B cell (primary cell): ENCODE data around the gene NCKAP5L. TPM values are rescaled to one million over a fixed set of nuclear protein-coding genes. Genes with fewer than 3 reads are reported as not detected.

Experiments used
- ATAC-seq: fragments of 200-7000 bp; cut with Tn5 transposase; one replicate; pipeline ENCODE4 v1.10.0; 2021; ENCODE audit warnings: low read depth, mild to moderate bottlenecking, moderate number of reproducible peaks, moderate library complexity
- CTCF ChIA-PET: fragments of 350-600 bp; sonication (Branson Sonifier 250); formaldehyde crosslinking; loops from one replicate; lab custom pipeline; 2021; ENCODE audit warnings: antibody characterized with exemption, inconsistent platforms; lab: Charles Lee
- POLR2A ChIA-PET: fragments of 350-600 bp; sonication (Branson Sonifier 250); formaldehyde crosslinking; loops from one replicate; lab custom pipeline; 2021; ENCODE audit warnings: antibody characterized with exemption; lab: Charles Lee
- DNase-seq: peaks from one replicate; pipeline ENCODE4 v3.0.0; 2013
- H2AFZ ChIP-seq: 2 replicates; pipeline ENCODE4 v1.6.1; 2012; ENCODE audit warnings: mild to moderate bottlenecking, low read depth, low read length; ENCODE audit not compliant: insufficient read depth, poor library complexity, severe bottlenecking
- H3K27ac ChIP-seq, 2 donors: 1 replicate in 1 of 2; 2 replicates in 1 of 2; pipeline ENCODE4 v1.5.1; 2012 to 2013; ENCODE audit warnings: low read length in 2 of 2, mild to moderate bottlenecking in 2 of 2, moderate library complexity in 1 of 2
- H3K27me3 ChIP-seq, 4 experiments: fragments of 200-600 bp in 1 of 4; sonication (generic) in 1 of 4; replicated peaks in 1 of 4; 1 replicate in 2 of 4; 2 replicates in 2 of 4; pipeline versions ENCODE4 v1.6.1 to v1.7.0; 2013 to 2016; ENCODE audit warnings: low read length in 3 of 4, mild to moderate bottlenecking in 2 of 4, mixed read lengths in 1 of 4, moderate library complexity in 1 of 4; ENCODE audit not compliant: insufficient read depth in 4 of 4, control insufficient read depth in 3 of 4; ENCODE audit errors: control extremely low read depth in 1 of 4
- H3K36me3 ChIP-seq, 2 experiments: replicated peaks in 1 of 2; 1 replicate in 1 of 2; 2 replicates in 1 of 2; pipeline versions ENCODE4 v1.6.1 to v1.7.1; 2013; ENCODE audit warnings: low read length in 1 of 2; ENCODE audit not compliant: insufficient read depth in 2 of 2, control insufficient read depth in 1 of 2; ENCODE audit errors: control extremely low read depth in 1 of 2, extremely low read depth in 1 of 2
- H3K4me1 ChIP-seq, 2 donors: fragments of 200-600 bp in 1 of 2; sonication (generic) in 1 of 2; 1 replicate in 1 of 2; 2 replicates in 1 of 2; pipeline versions ENCODE4 v1.5.1 to v1.6.1; 2013 to 2017; ENCODE audit warnings: low read length in 2 of 2; ENCODE audit not compliant: control insufficient read depth in 2 of 2, insufficient read depth in 2 of 2
- H3K4me2 ChIP-seq: replicated peaks from 2 replicates; pipeline ENCODE3; 2012; ENCODE audit warnings: mild to moderate bottlenecking, low read depth, low read length; ENCODE audit not compliant: poor library complexity, severe bottlenecking
- H3K4me3 ChIP-seq, 5 experiments: fragments of 200-600 bp in 1 of 5; sonication (generic) in 1 of 5; 1 replicate in 3 of 5; 2 replicates in 2 of 5; pipeline versions ENCODE4 v1.5.1 to v1.7.0; 2011 to 2016; ENCODE audit warnings: low read length in 4 of 5, mild to moderate bottlenecking in 4 of 5, low read depth in 2 of 5, control low read depth in 1 of 5, moderate library complexity in 1 of 5; ENCODE audit not compliant: insufficient read depth in 1 of 5; ENCODE audit errors: control extremely low read depth in 1 of 5, extremely low read depth in 1 of 5
- H3K79me2 ChIP-seq: fragments of 200-600 bp; sonication (generic); one replicate; pipeline ENCODE4 v1.6.0; 2016; ENCODE audit warnings: low read length; ENCODE audit not compliant: control insufficient read depth, insufficient read depth
- H3K9ac ChIP-seq: fragments of 200-600 bp; sonication (generic); 2 replicates; pipeline ENCODE4 v1.6.1; 2017; ENCODE audit warnings: mild to moderate bottlenecking, low read length, moderate library complexity
- H3K9me3 ChIP-seq, 3 donors: one replicate each; pipeline versions ENCODE4 v1.6.1 to v1.7.1; 2013; ENCODE audit warnings: low read length in 2 of 3; ENCODE audit not compliant: control insufficient read depth in 2 of 3, insufficient read depth in 1 of 3; ENCODE audit errors: control extremely low read depth in 1 of 3
- H4K20me1 ChIP-seq: 2 replicates; pipeline ENCODE4 v1.6.0; 2012; ENCODE audit warnings: mild to moderate bottlenecking, low read length; ENCODE audit not compliant: insufficient read depth, control insufficient read depth, poor library complexity, severe bottlenecking
- H3K27ac Mint-ChIP-seq: one replicate; pipeline ENCODE4 v1.8.0; 2021; ENCODE audit warnings: mixed read lengths
- H3K27me3 Mint-ChIP-seq: one replicate; pipeline ENCODE4 v1.8.0; 2021; ENCODE audit warnings: mixed read lengths
- H3K4me1 Mint-ChIP-seq: one replicate; pipeline ENCODE4 v1.8.0; 2021; ENCODE audit warnings: mixed read lengths
- H3K4me3 Mint-ChIP-seq: one replicate; pipeline ENCODE4 v1.8.0; 2021; ENCODE audit warnings: mixed read lengths
- H3K9me3 Mint-ChIP-seq: one replicate; pipeline ENCODE4 v1.8.0; 2022; ENCODE audit warnings: mixed read lengths; ENCODE audit not compliant: insufficient read depth
- EZH2 ChIP-seq: IDR thresholded peaks from 2 replicates; pipeline ENCODE4 v1.6.1; 2012; ENCODE audit warnings: borderline replicate concordance, low read depth, mild to moderate bottlenecking, moderate library complexity, low read length; ENCODE audit not compliant: insufficient read depth, poor library complexity, severe bottlenecking
- WGBS: methylation state at CpG from one replicate; pipeline ENCODE4 v1.1.5; 2013; ENCODE audit warnings: missing lambda C conversion rate; ENCODE audit not compliant: insufficient coverage; 5-methylcytosine and 5-hydroxymethylcytosine counted together
- intact Hi-C: fragments of 100-400 bp; cut with micrococcal nuclease; formaldehyde crosslinking; loops from one replicate; pipeline ENCODE4 v1.10.0; 2022
- polyA plus RNA-seq: library from polyadenylated mRNA; depleted of rRNA; stranded (reverse); fragments of >200 nt; gene quantifications from 2 replicates; pipeline ENCODE4 v1.2.3, GENCODE V29; 2012
- total RNA-seq, 2 donors: library from RNA; stranded (reverse); fragments of 120-200 nt in 1 of 2; gene quantifications; 1 replicate in 1 of 2; 2 replicates in 1 of 2; pipeline versions ENCODE4 v1.2.3 to v1.2.4, GENCODE V29; 2013 to 2022
- TF ChIP-seq, protein P1 (sequence below): fragments of 200-600 bp; IDR thresholded peaks from one replicate; pipeline ENCODE4 v1.8.0; 2022; ENCODE audit warnings: antibody characterized with exemption, mild to moderate bottlenecking

The NCKAP5L gene
- total and polyA plus RNA-seq, 2 donors (not counting 1 experiment from before 2014, with no cell fraction given) = 3.2 to 13.2 TPM

DNA sequence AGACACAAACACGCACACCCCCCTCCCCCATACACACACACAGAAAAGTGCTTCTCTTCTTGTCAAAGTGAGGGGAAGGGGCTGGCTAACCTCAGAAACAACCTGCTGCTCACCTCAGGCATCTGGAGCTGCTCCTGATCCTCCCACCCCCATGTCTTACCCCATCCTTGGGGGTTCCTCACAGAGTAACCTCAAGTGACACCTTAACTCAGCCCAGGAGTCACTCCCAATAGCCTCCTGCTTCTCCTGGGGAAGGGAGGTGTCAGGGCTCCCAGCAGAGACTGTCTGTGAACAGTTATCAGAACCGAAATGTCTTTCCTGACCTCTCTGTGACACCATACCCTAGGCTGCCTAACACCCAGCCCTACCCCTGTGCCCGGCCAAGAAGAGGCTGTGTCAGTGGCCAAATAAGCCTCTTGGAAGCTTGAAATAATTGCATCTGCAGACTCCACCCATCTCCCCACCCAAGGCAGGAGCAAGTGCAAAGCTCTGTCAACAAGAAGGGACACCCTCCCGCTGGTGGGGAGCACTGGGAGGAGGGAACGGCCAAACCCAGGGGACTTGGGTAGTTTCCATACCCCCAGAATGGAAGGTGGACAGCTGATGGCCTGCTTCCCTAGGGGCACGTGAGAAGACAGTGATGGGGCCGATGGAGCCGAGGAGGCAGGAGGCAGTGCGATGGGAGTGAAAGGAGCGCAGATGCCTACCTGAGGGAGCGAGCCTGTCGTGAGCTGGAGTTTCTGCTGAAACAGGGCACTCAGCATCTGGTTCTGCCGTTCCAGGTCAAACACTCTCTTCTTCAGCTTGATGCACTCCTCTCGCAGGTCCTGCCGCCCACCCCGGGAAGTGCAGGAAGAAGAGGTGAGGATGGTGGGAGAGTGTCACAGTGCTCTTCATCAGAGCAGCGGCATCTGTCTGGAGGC is 26.8 kb downstream of the NCKAP5L start:
- ChIA-PET POLR2A (no interaction called here), CTCF (interaction anchor here (1.7 kb wide), 1 partner anchor 24 kb away, joined by 4 read pairs; no protein-coding TSS in a partner anchor)
- no peaks in the 10 kb centered on the region for H4K20me1 ChIP-seq
- H3K36me3 ChIP-seq = peaks cover 0 to 26% of the 10 kb centered on the region in 2 experiments
- H3K4me3 ChIP-seq = no peak overlapping the region
- H3K9ac ChIP-seq = no peak overlapping the region
- no peak overlapping the region for H3K4me2 ChIP-seq
- no peak overlapping the region for H3K27ac ChIP-seq
- no peaks in the 10 kb centered on the region for H3K27me3 ChIP-seq
- Mint-ChIP-seq H3K9me3 (no peaks in the 10 kb centered on the region), H3K4me3 (no peak overlapping the region), H3K4me1 (no peaks in the 10 kb centered on the region), H3K27me3 (no peaks in the 10 kb centered on the region), H3K27ac (no peak overlapping the region)
- no peaks in the 10 kb centered on the region for H3K9me3 ChIP-seq
- no peak overlapping the region for H2AFZ ChIP-seq
- H3K4me1 ChIP-seq = no peaks in the 10 kb centered on the region
- 97% methylated on average over 15 of the region's 17 CpGs for WGBS
- TF ChIP-seq EZH2 = no peak
- TF ChIP-seq, protein P1, sequence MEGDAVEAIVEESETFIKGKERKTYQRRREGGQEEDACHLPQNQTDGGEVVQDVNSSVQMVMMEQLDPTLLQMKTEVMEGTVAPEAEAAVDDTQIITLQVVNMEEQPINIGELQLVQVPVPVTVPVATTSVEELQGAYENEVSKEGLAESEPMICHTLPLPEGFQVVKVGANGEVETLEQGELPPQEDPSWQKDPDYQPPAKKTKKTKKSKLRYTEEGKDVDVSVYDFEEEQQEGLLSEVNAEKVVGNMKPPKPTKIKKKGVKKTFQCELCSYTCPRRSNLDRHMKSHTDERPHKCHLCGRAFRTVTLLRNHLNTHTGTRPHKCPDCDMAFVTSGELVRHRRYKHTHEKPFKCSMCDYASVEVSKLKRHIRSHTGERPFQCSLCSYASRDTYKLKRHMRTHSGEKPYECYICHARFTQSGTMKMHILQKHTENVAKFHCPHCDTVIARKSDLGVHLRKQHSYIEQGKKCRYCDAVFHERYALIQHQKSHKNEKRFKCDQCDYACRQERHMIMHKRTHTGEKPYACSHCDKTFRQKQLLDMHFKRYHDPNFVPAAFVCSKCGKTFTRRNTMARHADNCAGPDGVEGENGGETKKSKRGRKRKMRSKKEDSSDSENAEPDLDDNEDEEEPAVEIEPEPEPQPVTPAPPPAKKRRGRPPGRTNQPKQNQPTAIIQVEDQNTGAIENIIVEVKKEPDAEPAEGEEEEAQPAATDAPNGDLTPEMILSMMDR = no peak
- intact Hi-C loops = no loop called here
- ATAC-seq = no peak
- H3K79me2 ChIP-seq = no peaks in the 10 kb centered on the region
- no peak for DNase-seq
